ENCODE measurements around the gene KCNJ6.
"Not testable (repeated sequence)": the region's sequence is repeated elsewhere in the genome, so short reads cannot be mapped to it uniquely, and the experiment has no call there.

The KCNJ6 gene

DNA sequence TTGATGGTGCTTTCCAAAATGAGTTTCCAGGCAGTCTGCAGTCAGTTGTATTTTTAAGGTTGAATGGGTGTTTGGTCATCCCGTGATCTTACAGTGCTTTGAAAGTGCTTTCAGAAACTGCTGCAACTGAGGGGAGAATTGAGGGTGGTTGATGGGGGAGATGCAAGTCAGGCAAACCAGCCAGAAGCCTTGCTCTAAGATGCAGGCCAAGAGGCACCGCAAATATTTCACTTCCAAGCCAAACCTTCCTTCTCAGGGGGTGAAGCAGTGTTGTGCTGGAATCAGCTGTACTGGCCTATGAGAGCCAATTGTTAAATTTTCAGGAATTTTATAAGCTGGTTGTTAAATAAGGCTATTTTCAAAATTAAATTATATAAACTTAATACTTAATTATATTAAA is 151.6 kb downstream of the KCNJ6 start:
- DNase-seq, result no peak

DNA sequence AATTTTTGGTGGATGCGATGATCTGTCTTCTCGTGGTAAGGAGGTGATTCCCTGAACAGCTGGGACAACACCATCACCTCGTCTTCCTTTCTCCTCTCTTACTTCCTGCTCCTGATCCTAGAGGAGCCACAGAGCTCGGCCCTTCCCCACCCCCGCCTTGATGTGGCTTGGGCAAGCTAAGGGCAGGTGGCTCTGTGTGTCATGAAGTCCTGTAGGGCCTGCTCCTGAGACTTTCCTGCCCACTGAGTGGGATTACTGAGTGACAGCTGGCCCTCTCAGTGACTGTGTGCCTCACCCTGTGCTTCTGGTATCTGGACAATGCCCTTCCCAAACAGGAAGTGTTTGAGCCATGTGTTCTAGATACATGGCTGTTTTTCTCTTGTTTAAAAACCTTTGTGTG is 153.0 kb downstream of the KCNJ6 start:
- no peak for DNase-seq

DNA sequence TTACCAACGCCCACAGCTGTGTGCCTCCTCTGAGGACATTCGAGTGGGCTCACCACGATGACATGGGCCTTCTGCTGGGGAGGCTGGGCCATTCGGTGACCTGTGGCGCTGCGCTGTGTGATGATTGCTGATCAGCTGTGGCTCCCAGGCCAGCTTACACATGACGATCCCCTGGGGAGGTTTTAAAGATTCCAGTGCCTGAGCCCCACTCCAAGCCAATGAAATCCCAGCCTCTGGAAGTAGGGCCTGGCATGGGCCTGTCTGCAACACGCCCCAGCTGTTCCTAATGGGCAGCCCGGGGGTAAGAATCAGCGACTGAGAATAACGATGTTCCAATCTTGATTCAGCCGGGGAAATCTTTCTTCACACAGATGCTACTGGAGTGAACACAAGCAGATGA is 153.7 kb downstream of the KCNJ6 start:
- no peak for DNase-seq

DNA sequence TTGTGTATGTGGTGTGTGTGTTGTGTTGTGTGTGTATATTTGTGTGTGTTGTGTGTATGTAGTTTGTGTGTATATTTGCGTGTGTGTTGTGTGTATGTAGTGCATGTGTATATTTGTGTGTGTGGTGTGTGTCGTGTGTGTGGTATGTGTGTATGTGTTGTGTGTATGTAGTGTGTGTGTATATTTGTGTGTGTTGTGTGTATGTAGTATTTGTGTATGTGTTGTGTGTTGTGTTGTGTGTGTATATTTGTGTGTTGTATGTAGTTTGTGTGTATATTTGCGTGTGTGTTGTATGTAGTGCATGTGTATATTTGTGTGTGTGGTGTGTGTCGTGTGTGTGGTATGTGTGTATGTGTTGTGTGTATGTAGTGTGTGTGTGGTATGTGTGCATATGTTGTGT is 154.9 kb downstream of the KCNJ6 start:
- DNase-seq, result not testable (repeated sequence)

DNA sequence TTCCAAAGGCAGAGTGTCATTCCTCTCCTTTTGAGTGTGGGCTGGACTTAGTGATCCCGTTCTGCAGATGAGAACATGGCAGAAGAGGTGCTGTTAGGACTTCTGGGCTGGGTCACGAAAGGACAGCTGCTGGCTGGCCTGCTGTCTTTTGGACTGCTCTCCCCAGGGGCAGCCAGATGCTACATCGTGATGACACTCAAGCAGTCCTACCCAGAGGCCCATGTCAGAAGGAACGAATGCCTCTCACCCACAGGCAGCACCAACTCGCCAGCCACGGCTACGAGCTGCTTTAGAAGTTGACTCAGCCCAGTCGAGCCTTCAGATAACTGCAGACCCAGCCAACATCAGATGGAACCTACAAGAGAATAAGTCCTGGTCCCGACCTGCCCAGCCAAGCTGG is 156.5 kb downstream of the KCNJ6 start:
- no peak for DNase-seq

DNA sequence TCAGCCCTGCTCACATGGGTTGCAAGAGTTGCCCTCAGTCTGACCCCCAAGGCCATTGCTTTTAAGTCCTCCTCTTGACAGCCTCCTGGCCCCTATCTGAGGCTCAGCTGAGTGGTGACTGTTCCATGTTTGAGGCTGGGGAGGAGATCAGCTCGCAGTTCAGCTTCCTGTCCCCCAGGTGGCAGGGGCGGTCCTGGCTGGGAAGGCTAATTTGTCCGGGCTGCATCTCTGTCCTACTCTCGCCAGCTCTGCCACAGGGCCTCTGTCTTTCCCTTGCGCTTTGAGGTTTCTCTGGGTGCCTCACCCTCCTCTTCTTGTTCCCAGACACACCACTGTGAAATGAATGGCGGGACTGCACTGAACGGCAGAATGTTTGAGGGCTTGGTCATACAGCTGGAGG is 157.3 kb downstream of the KCNJ6 start:
- DNase-seq, result no peak

DNA sequence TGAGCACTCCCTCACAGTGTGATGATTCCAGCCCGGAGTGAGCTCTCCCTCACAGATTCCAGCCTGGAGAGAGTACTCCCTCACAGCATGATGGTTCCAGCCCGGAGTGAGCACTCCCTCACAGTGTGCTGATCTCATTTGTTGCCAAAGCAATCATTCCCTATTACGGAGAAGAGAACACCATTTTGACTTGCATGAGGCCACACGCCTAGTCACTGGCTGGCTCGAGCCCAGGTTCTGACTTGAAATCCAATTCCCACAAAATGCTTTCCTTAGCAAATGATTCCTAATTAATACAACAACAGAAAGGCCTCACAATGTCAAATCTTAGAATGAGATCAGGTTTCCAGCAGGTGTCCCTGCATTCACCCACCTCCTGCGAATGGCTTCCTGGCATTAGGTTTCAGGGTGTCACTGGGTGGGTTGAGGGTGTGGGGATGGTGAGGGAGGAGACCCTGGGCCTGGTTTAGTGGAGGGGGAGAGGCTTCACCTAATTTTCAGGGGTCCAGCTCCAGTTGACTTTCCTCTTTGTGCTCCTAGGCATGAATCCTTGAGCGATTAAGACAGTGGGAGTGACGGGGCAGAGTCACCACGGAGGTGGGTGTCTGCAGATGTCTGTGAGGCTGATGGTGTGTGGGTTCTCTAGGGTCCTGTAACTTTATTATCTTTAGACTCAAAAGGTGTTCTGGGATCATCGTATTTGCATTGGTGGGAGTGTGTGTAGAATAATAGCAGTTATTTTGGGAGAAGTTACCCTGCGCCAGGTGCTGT is 158.5 kb downstream of the KCNJ6 start:
- DNase-seq, result no peak

DNA sequence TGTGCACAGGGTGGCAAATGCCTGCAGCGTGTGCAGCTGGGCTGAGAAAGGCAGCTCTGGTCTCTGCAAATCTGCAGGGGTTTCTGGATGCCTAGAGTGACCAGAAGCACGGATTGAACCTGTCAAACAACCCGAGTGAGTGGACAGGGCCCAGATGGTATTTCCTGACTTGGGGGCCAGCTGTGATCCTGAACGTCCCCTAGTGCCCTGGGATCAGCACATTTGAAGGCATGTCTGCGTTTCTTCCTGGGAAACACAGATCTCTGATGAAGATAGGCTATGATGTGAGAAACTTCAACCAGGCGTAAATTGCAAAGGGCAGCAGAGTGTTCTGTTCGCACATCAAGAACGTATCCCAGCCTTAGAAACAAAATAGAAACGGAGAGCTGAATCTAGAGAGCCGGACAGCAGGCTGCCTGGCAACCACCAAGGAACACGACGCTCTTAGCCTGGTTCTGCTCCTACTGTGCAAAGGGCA is 163.1 kb downstream of the KCNJ6 start:
- no peak for DNase-seq

DNA sequence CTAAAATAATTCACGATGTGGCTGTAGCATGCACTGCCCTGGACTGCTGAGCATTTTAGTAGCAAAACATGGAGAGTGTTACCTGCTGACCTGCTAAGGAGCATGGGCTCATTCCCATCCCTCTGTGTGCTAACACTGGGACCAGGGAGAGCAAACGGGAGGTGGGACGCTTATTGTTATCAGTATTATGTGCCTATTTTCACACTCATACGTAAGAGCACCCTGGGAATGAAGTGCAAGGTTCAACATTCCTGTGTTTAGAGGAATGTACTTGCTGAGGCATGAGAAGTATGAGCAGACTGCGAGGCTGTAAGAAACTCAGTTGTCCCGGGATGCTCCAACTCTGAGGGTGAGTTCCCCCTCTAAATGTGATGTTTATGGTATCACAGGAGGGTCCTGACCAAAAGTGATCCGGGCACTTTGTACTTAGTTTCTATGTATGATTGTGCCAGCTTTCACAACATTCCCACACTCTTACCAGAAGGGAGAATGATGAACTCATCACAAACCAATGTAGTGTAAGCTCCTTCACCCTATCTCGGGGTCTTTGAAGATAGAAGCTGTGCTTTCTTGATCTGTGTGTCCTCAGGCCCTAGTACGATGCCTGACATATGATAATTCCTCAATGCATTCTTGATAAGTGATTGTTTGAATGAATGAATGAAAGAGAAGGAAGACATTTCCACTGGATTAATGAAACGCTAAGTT is 164.8 kb downstream of the KCNJ6 start:
- DNase-seq, result no peak

DNA sequence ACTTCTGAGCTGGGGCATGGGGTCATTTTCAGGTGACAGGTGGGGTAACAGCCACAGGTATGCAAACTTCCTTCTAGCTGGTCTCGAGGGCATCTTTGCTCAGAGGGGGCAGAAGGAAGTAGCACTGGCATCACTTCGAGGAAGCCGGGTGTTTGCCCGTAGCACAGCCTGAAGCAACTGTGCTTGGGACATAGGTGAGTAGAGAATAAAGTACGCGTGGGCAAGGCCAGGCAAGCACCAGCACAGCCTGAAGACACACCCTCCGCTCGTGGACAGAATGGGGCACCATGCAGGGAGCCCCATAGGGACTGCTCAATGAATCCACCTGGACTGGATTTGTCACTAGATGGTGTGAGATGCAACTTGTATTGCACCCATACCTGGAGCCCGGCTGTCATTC is 167.1 kb downstream of the KCNJ6 start:
- DNase-seq, result no peak

DNA sequence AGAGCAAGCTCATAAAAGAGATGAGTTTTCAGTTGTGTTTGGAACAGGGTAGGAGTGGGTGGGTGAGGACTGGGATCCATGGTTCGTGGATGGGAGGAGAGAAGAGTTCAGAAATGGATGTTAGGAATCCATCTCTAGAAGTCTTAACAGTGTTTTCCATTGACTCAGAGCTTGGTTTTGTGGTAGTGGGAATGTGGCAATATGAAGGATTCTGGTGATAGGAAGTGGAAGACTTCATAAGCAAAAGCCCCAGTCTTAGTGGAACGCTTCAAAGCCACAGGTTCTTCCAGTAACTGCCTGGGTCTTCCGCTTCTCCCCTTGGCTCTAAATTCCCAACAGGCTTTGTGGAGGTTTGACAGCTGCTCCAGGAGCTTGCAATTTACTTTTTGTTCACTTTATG is 167.9 kb downstream of the KCNJ6 start:
- DNase-seq, result no peak

DNA sequence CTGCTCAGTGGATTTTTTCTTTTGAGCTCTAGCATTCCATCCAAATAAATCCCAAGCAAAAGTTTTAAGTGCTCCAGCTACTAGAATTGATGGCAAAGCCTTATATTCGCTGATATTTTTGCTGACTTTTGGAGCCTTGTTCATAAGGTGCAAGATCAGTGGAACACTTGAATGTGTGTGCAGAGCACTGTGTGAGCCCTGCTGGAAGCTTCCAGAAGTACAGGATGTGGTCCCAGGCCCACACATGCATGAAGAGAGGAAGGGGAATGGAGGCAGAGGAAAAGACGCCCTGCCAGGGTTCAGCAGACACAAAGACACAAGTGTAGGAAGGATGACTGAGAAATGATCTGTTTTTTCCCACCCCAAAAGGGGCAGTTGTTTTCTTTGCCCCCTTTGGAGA is 169.4 kb downstream of the KCNJ6 start:
- no peak for DNase-seq

DNA sequence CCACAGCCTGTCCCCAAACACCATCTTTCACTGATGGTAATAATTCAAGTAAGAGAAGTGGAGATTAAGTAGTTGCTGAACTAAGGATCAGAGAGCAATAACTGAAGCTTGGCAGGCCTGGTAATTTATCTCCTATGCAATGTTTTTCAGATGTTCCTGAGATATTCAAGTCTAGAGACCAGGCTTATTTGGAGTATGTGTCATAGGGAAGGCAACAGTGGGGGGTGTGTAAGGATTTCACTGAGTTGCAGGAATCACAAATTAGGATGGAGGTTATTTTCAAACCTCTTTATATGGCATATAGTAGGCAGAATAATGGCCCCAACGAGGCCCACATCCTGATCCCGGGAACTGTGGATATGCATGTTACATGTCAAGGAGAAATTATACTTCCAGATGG is 171.7 kb downstream of the KCNJ6 start:
- no peak for DNase-seq

DNA sequence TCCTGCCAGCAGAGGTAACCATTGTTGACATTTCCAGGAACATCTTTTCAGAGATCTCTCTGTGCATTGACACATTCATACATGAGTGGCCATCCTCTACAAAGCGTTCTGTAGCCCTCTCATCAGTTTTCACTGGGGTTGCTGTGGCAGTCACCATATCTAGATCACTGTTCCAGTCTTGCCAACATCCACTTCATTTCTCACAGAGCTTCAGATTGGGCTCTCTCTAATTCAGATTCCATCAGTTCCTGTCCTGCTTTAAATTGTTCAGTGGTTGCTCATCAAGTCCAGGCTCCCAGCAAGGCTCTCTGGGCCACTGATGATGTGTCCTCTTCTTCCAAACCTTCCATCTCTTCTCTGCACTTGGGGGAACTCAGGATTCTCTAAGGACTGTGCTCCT is 173.7 kb downstream of the KCNJ6 start:
- DNase-seq, result no peak

DNA sequence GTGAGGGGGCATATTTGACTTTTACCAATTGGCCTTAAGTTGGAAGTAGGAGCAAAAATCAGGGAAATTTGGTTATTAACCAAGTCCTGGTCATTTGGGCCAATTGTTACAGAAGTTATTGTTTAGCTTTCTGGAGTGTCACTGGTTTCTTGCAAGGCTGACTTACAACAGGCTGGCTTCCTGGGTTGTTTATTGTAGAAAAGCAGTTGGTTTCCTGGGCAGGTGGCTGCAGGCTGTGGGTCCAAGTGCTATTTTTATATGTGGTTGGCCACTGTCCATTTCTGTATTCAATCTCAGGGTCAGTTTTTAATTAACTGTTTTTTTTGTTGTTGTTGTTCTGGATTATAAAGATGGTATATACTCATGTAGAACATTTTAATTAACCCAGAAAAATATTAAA is 174.1 kb downstream of the KCNJ6 start:
- DNase-seq, result no peak

DNA sequence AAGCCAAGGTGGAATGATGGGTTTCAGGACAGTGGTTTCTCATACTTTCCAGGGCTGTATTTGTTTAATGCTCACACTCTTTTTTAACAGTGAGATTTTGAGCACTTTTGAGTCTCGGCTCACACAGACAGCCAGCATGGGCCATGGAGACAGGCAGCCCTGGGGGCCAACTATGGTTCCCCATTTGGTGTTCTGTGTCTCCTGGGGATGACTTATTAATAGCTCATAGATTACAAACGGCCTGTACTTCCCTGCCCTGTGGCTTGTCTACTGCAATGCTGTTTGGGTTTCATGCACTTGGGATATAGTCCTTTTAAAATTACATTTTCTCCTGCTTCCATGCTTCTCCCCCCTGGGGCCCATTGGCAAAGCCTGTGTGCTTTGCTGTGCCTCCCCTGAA is 178.3 kb downstream of the KCNJ6 start:
- no peak for DNase-seq

DNA sequence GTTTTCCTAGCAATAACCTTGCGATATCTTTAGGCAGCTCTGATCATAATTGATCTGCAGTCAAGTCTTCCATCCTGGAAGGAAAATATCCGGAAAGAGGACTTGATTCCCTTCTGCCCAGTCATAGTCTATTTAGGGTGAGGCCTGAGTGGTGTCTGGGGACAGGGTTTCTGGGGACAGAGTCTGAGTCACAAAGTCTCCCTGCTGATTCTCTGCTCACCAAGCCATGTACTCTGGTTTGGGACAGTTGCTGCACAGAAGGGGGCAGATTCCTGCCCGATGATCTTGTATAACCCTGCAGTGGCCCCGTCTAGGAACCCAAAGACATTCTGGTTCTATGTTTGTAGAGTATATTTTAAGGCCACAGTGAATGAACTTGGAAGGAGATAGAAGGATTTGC is 178.8 kb downstream of the KCNJ6 start:
- DNase-seq, result no peak

DNA sequence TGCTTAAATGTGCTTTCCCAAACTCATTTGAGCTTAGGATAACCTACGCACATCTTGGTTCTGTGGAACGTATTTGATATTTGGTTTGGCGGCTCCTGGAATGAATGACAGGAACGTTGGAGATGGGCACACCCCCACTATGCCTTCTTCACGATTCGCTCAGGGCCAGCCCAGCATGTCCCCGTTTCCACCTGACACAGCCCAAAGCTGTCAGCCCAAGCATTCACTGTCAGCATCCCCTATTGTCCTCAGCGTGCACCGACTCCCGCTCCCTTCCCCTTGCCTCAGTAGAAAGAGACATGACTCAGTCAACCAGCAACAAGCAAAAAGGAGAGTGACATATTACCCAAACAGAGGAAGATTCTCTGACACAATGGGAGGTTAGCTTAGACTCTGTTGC is 181.4 kb downstream of the KCNJ6 start:
- DNase-seq, result no peak

DNA sequence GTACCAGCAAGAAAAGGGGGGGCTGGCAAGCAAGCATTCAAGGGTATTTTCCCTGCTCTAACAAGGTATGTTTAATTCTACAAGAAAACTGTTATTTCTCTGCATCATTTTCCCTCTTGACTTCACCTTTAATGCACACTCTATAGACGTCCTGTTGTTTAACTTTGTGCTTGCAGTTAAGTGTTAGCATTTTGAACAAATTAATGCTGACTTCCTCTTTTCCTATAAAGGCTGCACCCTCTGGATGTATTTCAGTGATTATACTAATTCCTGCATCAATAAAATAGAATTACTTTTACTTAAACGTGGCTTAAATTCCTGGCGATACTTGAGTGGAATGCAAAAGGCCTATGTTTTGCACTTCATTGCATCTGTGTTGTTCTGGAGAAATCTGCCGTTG is 183.3 kb downstream of the KCNJ6 start:
- DNase-seq, result no peak

DNA sequence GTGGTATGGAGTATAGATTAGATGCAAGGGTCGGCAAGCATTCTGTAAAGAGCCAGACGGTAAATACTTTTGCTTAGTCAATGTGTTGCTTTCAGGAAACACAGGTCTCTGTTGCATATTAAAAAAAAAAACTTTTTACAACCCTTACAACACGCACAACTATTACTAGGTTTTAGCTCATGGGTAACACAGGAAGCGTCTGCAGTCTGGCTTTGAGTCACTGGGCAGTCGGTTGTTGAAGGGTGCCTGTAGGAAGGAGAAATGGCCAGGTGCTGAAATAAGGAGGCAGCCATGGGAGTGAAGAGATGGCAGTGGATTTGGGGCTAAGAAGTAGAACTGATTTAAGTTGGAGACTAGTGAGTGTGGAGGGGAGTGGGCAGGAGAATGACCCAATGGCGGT is 192.1 kb downstream of the KCNJ6 start:
- no peak for DNase-seq

DNA sequence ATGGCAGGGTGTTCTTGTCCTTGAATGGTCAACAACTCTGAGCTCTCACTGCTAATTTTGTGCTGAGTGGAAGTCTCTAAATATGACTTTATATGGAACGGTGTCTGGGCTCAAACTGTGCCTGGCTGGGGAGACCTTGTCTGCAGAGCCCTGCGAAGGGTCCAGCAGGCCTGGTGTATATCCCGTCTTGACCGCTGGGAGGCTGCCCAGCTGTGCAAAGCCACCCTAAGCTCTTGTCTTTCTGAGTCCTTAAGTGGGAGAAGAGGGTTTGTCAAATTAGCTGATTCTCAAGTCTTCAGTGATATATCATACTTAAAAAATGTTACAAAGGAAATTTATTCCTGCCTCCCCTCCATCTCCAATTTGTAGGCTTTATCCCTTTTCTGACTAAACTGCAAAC is 198.7 kb downstream of the KCNJ6 start:
- DNase-seq, result no peak

DNA sequence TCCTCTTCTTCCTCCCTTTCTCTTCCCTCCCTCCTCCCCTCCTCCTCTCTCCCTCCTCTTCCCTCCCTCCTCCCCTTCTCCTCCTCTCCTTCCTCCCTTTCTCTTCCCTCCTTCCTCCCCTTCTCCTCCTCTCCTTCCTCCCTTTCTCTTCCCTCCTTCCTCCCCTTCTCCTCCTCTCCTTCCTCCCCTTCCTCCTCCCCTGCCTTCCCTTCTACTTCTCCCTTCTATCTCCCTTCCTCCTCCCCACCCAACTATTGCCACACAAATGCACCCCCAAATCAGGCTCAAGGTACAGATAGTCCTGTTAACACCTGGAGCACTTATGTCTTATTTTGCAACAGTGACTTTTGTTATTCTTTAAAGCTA is 203.7 kb downstream of the KCNJ6 start:
- DNase-seq, result not testable (repeated sequence)

DNA sequence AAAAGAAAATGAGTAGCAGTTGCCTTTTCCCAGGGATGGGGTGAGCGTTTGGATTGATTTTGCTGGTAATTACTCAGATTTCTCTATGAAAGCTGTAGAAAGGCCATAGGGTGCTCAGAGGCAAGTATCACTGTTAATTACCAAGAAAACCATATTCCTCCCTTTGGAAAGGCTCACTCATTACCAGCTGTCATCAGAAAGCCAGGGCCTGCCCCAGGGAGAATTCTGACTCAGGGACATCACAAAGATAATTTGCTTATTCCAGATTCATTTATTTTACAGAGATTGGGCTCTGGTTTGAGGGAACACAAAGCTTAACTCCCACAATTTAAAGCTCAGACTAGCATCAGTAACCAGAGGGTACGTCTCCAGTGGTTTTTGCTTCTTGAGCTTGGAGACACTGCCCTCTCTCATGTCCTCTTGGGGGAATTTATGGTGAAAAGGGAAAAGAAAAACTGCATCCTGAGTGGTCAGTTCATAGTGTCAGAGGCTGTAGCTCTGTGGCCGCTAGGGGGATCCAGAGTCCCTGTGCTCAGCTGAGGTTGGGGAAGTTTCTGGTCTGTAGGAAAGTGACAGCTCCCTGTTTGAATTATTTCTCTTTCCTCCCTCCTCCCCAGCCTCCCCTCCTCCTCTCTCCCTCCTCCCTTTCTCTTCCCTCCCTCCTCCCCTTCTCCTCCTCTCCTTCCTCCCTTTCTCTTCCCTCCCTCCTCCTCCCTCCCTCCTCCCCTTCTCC is 204.3 kb downstream of the KCNJ6 start:
- peak; percentile 38 for DNase-seq

DNA sequence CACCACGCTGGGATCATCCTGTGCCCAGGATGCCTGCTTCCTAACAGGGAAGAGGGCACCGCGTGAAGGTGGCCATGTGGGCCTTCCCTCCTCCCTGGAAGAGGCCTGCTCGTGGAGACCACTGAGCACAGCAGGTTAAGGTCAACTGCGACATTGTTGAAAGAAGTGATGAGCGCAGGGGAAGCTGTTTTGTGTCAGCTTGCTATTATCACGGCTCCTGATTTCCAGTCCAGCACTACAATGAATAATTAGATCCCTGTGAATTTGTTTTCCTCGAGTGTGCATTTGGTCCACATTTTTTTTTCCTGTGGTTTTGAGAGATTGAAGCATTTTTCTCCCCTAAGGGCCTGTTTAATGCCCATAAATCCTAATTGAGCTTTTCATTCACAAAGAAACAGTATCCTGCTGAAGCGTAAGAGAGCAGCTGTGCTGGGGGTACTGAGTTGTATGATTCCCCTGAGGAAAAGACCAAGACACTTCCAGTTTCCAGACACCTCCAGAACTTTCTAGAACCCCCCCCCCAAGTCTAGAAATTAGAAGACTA is 204.9 kb downstream of the KCNJ6 start:
- no peak for DNase-seq

All from NCI-H226 (cell line).